HK-2 (cell line): Measurements from ENCODE around the gene ITGB4.
"Not testable (repeated sequence)": the region's sequence is repeated elsewhere in the genome, so short reads cannot be mapped to it uniquely, and the experiment has no call there.

Experiments used
- DNase-seq: peaks from one replicate; pipeline ENCODE4 v3.0.0-alpha.2; 2018; ENCODE audit not compliant: unreplicated experiment

The ITGB4 gene

DNA sequence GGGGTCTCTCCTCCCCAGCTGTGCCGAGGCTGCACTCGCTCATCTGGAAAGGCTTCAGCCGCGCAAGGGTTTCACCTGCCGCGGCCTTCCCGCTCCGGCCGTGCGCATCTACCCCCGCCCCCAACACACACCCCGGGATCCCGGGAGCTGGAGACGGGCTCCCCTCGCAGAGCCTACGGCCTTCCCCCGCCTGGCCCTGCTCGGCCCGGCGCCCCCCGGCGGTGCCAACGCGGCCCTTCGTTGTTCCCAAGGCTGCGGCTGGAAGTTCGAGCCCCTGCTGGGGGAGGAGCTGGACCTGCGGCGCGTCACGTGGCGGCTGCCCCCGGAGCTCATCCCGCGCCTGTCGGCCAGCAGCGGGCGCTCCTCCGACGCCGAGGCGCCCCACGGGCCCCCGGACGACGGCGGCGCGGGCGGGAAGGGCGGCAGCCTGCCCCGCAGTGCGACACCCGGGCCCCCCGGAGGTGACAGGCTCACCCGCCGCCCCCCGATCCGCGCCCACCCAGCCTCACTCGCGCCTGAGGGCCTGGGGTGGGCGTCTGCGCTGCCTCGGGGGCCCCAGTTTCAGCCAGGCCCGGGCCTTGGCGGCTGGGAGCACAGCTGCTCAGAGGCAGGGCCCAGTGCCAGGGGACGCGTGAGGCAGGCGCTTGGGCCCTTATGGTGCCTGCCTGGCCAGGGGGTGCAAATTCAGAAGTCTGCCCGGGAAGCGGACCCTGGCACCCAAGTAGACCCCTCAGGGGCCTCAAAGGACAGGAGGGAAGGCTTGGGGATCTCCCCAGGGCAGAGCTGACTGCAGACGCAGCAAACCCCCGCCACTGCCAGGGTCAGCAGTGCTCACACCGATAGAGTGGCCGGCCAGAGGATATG is 32.5 kb downstream of the ITGB4 start:
- no peak for DNase-seq

DNA sequence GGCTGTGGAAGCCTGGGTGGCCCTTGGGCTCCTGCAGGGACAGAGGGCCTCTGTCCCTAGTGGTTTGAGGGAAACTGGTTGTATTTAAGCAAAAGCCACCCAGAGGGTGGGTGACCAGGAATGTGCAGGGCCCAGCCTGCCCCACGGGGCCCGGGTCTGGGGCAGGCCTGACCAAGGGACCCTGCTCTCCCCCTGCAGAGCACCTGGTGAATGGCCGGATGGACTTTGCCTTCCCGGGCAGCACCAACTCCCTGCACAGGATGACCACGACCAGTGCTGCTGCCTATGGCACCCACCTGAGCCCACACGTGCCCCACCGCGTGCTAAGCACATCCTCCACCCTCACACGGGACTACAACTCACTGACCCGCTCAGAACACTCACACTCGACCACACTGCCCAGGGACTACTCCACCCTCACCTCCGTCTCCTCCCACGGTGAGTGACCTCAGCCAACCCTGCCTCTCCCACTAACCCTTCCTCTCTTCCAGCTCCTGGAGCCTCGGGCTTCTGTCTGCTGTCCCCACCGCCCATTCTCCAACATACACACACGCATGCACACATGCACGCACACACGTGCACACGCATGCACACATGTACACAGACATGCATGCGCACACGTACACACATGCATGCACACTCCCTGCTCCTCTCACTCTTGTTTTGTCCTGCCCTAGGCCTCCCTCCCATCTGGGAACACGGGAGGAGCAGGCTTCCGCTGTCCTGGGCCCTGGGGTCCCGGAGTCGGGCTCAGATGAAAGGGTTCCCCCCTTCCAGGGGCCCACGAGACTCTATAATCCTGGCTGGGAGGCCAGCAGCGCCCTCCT is 33.3 kb downstream of the ITGB4 start:
- no peak for DNase-seq

DNA sequence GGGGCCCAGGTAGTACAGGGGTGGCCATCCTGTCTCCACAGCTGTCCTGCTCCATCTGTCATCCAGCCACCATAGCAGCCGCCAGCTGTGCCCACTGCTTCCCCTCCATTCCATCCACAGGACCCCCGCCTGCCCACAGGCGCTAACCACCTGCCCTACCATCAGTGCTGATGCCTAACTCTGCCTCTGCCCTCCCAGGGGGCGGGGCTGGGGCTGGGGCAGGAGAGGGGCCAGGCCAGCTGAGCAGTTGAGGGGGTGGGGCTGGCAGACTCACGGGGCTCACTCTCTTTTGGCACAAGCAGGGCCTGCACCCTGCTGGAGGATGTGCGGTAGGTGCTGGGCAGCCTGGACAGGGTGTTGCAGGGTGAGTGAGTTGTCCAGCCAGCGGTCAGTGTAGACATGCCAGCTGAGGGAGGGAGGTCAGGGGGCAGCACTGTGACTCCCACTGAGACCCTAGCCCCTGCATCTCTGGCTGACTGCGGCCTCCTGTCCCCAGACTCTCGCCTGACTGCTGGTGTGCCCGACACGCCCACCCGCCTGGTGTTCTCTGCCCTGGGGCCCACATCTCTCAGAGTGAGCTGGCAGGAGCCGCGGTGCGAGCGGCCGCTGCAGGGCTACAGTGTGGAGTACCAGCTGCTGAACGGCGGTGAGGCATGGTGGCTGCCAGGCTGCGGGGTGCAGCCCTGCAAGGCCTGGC is 34.1 kb downstream of the ITGB4 start:
- DNase-seq: no peak

DNA sequence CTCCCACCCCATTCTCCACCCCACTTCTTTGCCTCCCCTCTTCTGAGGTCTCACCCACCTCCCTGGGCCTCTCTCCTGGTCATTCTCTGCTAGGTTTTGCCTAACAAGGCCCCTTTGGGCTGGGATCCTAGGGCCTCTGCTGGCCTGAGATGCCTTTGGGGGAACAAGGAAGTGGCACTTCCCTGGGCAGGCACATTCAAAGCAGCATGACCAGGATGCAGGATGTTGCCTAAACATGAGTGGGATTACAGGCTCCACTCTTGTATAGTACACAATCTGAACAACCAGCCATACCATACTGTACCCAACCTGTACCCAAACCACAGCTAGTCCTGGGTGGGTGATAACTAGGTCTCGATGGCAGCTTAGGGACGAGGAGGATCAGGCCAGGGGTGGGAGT is 34.7 kb downstream of the ITGB4 start:
- no peak for DNase-seq

DNA sequence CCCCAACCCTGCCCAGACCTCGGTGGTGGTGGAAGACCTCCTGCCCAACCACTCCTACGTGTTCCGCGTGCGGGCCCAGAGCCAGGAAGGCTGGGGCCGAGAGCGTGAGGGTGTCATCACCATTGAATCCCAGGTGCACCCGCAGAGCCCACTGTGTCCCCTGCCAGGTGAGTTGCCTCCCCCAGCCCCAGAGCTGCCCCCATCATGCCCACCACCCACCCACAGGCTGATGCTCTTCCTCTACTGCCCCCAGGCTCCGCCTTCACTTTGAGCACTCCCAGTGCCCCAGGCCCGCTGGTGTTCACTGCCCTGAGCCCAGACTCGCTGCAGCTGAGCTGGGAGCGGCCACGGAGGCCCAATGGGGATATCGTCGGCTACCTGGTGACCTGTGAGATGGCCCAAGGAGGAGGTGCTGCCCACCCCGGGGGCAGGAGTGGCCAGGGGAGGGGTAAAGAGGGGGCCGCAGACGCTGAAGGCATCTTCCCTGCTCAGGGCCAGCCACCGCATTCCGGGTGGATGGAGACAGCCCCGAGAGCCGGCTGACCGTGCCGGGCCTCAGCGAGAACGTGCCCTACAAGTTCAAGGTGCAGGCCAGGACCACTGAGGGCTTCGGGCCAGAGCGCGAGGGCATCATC is 35.3 kb downstream of the ITGB4 start:
- no peak for DNase-seq

DNA sequence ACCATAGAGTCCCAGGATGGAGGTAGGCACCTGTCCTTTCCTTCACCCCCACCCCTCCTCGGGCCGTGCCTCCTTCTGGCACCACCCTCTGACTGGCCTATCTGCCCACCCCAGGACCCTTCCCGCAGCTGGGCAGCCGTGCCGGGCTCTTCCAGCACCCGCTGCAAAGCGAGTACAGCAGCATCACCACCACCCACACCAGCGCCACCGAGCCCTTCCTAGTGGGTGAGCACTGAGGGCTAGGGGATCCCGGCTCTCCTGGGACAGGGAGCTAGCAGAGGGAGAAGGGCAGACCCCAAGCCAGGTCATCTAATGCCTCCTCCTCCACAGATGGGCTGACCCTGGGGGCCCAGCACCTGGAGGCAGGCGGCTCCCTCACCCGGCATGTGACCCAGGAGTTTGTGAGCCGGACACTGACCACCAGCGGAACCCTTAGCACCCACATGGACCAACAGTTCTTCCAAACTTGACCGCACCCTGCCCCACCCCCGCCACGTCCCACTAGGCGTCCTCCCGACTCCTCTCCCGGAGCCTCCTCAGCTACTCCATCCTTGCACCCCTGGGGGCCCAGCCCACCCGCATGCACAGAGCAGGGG is 35.9 kb downstream of the ITGB4 start:
- no peak for DNase-seq

DNA sequence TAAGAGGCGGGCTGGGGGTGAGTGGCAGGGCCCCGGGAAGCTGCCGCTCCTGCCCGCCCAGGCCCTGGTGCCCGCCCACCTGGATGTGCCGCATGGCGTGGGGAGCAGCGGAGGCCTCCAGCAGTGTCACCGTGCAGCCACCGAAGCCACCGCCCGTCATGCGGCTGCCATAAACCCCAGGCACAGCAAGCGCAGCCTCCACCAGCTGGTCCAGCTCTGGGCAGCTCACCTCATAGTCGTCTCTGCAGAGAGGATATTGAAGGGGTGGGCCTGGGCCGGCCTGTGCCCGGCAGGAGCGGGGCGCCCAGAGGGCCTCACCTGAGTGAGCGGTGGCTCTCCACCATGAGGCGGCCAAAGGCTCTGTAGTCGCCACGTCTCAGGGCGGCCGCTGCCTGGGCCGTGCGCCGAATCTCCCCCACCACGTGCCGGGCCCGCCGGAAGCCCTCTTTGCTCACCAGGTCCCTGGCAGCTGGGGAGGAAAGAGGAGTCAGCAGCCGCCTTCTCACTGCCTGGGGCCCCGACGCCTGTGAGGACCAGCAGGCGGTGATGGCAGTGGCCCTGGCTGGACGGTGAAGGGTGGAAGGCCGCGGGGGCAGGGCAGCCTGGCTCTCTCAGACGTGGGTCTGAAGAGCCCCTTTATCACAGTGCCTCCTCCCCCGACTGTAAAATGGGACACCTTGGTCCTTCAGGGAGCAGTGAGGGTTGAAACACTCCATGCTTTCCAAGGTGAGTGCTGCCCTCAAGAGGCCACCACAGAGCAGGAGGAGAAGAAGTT is 37.1 kb downstream of the ITGB4 start:
- DNase-seq: no peak

DNA sequence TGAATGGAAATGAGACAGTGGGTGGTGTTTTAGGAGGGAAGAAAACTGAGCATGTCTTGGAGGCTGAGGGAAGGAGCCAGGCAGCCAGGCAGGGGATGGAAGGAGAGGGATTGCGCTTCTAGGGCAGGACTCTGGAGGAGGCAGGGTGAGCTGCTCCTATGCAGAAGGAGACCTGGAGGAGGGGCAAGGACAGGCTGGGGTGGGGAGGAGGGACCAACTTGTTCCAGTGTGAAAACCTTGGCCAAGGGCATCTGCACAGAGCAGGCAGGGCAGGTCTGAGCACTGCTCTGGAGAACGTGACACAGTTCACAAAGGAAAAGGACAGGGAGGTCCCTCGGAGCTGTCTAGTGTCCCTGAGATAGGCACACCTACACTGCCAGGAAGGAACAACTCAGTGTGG is 38.2 kb downstream of the ITGB4 start:
- no peak for DNase-seq

DNA sequence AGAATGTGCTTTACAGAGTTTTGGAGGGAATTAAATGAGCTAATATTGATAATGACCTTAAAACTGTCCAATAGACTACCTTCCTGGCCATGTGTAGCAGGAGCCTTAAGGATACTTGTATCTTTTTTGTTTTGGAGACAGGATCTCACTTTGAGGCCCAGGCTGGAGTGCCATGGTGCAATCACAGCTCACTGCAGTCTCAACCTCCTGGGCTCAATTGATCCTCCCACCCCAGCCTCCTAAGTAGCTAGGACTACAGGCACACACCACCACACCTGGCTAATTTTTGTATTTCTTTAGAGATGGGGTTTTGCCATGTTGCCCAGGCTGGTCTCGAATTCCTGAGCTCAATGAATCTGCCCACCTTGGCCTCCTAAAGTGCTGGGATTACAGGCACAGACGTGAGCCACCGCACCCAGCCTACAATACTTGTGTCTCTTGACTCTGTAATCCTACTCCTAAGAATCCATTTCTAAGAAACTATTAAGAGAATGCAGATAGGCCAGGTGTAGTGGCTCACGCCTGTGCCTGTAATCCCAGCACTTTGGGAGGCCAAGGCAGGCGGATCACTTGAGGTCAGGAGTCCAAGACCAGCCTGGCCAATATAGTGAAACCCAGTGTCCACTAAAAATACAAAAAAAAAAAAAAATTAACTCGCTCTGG is 38.9 kb downstream of the ITGB4 start:
- DNase-seq: not testable (repeated sequence)

DNA sequence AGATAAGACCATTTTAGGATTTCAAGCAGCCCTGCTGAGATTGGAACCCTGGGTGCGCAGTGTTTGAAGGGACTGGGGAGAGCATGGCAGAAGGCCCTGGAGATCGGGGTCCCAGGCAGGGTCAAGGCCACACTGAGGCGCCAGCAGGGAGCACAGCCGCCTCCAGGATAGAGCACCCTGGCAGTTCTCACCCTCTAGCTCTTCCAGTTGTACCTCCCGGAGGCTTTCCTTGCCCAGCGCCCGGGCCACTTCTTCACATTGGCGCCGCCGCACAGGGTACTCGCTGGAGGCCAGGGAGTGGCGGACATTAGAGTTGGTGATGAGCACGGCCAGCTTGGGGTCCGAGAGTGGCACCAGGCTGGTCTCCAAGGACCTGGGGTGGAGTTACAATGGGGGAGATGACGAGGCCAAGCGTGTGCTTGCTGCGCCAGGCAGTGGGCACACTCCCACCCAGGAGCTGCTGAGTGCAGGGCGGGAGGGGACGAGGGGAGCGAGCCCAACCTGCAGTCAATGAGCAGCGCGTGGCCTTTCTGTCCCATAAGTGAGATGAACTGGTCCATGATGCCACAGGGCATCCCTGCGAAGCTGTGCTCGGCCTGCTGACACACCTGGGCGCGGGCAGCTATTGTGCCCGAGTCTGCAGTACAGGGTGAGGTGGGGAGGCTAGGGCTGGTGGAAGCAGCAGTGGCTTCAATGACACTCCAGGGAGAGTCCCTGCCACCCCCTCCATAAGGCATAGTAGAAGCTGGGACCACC is 41.4 kb downstream of the ITGB4 start:
- no peak for DNase-seq

DNA sequence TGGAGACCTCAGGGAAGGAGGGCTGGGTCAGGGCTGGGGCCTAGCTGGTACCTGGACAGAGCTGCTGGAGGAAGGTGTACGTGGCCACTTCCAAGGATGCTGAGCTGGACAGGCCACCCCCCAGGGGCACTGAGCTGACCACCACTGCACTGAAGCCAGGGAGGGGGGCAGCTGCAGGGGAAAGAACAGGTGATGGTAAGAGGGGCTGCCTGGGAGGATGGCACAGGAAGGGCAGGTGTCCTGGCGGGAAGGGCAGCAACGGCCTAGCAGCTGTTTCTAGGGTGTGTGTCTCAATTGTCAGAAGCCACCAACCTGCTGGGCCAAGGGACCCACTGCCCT is 42.0 kb downstream of the ITGB4 start:
- no peak for DNase-seq

DNA sequence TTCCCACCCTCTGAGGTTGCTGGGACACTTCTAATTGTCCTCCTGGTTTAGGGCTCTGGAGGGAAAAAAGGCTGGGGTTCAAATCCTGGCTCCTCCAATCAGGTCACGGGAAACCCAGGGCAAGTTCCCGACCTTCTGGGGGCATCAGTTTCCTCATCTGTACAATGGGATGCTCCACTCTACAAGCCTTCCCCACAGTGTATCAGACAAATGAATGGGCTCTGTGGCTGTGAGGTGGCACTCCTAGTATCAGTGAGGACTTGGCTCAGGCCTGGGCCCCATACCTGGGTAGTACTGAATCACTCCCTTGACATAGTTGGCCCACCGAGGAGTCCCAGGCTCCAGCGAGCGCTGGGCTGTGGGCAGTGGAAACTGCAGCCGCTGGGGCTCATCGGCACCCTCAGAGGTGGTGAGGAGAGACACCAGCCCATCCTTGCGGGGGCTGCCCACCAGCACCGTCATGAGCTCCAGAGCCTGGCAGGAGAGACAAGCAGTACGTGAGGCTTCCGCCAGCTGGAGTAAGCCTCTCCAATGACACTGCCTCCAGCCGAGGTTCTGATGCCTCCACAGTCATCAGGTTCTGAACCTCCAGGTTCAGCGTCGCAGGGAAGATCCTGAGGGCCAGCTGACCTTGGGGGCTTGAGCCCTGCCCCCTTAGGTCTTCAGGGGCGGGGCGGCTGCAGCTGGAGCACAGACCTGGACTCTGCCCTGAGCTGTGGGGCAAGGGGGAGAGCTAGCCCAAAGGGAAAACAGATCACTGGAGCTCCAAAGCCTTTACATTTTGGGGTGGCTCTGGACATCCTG is 42.6 kb downstream of the ITGB4 start:
- no peak for DNase-seq

DNA sequence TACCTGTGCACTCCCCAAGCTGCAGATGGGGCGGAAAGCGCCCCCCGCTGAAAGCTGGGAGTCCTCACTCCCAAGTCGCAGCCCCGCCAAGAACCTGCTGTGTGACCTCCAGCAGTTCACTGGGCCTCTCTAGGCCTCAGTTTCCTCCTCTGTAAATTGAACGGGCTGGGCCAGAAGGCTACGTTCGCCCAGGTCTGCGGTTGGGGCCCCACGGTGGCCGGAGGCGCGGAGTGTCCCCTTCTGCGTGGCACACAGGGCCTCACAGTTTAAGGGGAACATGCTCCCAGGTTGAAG is 43.1 kb downstream of the ITGB4 start:
- no peak for DNase-seq

DNA sequence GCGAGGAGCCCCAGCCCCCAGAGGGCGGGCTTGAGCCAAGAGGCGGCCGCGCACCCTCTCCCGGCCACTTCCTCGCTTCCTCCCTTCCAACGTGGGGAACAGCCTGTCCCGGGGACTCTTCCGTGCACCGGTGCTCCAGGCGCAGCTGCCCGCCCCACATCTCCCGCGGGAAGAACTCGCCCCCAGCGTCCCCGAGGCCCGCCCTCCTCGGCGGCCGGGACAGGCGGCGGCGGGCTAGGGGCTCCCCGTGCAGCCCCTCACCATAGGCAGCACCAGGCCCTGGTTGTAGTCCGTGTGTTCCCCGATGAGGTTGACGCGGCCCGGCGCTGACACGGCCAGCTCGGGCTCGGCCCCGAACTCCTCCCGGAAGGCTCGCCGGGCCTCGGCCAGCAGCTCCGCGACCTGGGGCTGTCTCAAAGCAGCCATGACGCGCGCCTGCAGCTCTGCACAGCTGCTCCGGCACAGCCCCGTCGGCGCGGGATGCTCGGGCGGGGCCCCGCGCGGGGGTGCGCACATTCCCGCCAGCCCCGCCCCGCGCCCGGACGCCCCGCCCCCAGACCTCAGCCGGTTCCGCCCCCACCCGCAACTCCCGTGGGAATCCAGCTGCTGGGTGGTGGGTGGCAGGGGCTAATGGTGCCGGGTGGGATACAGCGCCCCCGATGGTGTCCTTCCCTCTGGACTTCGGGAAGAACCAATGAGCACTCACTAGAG is 43.6 kb downstream of the ITGB4 start, which contains the start of gene GALK1:
TSS of gene GALK1 (minus strand) at position 482 of the 711 bp plus-strand sequence. CDS start at position 426, 56 bp downstream.
- DNase-seq: peak; percentile 70

DNA sequence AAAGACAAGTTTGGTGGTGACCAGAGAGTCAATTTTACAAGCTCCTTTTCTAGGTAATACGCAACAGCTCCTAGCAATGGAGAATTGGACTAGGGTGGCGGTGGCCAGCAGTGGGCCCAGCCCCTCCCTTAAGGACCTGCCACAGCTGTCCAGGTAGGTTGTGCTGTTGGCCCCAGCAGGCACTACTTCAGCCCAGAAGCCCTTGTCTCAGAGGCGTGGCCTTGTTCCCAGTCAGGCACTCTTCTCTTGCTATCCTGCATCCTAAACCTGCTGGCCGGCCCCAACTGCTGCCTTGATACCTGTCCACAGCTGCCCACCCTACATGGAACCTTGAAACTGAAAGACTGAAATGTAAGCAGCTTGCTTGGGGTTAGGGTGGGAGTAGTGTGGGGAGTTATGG is 44.7 kb downstream of the ITGB4 start:
- no peak for DNase-seq

DNA sequence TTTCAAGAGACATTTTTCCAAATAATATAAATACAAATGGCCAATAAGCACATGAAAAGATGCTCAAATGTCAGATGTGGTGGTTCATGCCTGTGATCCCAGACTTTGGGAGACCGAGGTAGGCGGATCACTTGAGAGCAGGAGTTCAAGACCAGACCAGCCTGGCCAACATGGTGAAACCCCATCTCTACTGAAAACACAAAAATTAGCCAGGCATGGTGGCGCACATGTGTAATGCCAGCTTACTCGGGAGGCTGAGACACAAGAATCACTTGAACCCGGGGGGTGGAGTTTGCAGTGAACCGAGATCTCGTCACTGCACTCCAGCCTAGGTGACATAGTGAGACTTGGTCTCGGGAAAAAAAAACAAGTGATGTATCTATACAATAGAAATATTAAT is 46.6 kb downstream of the ITGB4 start:
- DNase-seq: no peak

DNA sequence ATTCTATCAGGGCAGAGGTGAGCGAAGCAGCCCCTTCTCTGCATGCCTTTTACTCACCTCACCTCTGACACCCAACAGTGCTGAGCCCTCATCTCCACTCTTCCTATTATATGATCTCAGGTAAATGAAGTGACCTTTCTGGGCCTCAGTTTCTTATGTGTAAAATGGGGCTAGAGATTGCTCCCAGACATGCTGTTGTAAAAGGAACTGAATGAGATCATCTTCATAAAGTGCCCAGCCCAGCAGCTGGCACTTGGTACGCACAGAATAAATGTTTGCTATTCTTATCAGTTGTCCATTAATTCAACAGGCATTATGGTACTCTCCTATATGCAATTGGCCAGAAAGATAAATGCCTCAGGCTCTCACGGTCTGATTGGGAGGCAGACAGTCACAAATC is 48.3 kb downstream of the ITGB4 start:
- DNase-seq: no peak
